Hepatocyte (in vitro differentiated cells): ENCODE results near the gene RFC2. TPM values are rescaled to one million over a fixed set of nuclear protein-coding genes. Genes with fewer than 3 reads are reported as not detected.
"Not testable (repeated sequence)": the region's sequence is repeated elsewhere in the genome, so short reads cannot be mapped to it uniquely, and the experiment has no call there.

ENCODE experiments used
- DNase-seq: peaks from one replicate; pipeline ENCODE4 v3.0.0-alpha.2; 2016; ENCODE audit warnings: low spot score
- H2AFZ ChIP-seq: fragments of 200-600 bp; sonication (generic); 2 replicates; pipeline ENCODE4 v1.6.0; 2016; ENCODE audit warnings: antibody characterized with exemption, mild to moderate bottlenecking
- H3K27ac ChIP-seq: fragments of 200-600 bp; sonication (generic); 2 replicates; pipeline ENCODE4 v1.5.1; 2016; ENCODE audit warnings: mild to moderate bottlenecking
- H3K27me3 ChIP-seq: fragments of 200-600 bp; sonication (generic); 2 replicates; pipeline ENCODE4 v1.6.1; 2016
- H3K36me3 ChIP-seq: fragments of 200-600 bp; sonication (generic); replicated peaks from 2 replicates; pipeline ENCODE4 v1.5.1; 2016; ENCODE audit warnings: low read depth; ENCODE audit not compliant: insufficient read depth
- H3K4me1 ChIP-seq: fragments of 200-600 bp; sonication (generic); 2 replicates; pipeline ENCODE4 v1.5.1; 2016; ENCODE audit warnings: mild to moderate bottlenecking, moderate library complexity; ENCODE audit not compliant: insufficient read depth
- H3K4me2 ChIP-seq: fragments of 200-600 bp; sonication (generic); 2 replicates; pipeline ENCODE4 v1.6.0; 2016
- H3K4me3 ChIP-seq: fragments of 200-600 bp; sonication (generic); 2 replicates; pipeline ENCODE4 v1.5.1; 2016; ENCODE audit warnings: mild to moderate bottlenecking
- H3K79me2 ChIP-seq: fragments of 200-600 bp; sonication (generic); 2 replicates; pipeline ENCODE4 v1.6.0; 2017; ENCODE audit warnings: mild to moderate bottlenecking
- H3K9me2 ChIP-seq: fragments of 200-600 bp; sonication (generic); replicated peaks from 2 replicates; pipeline ENCODE4 v1.6.0; 2017; ENCODE audit warnings: mild to moderate bottlenecking; ENCODE audit not compliant: insufficient read depth
- H3K9me3 ChIP-seq: fragments of 200-600 bp; sonication (generic); 2 replicates; pipeline ENCODE4 v1.5.1; 2016; ENCODE audit warnings: low read depth, mild to moderate bottlenecking
- H4K20me1 ChIP-seq: fragments of 200-600 bp; sonication (generic); 2 replicates; pipeline ENCODE4 v1.6.0; 2016; ENCODE audit warnings: mild to moderate bottlenecking; ENCODE audit not compliant: insufficient read depth, poor library complexity, severe bottlenecking
- CTCF ChIP-seq: fragments of 200-600 bp; sonication (generic); IDR thresholded peaks from 2 replicates; pipeline ENCODE4 v1.5.1; 2016; ENCODE audit warnings: antibody characterized with exemption, mild to moderate bottlenecking; ENCODE audit not compliant: poor library complexity
- EZH2 ChIP-seq: fragments of 200-600 bp; sonication (generic); IDR thresholded peaks from 2 replicates; pipeline ENCODE4 v1.6.1; 2016; ENCODE audit warnings: antibody characterized with exemption, mild to moderate bottlenecking, borderline replicate concordance
- EZH2phosphoT487 ChIP-seq: fragments of 200-600 bp; sonication (generic); IDR thresholded peaks from one replicate; pipeline ENCODE4 v1.6.1; 2018; ENCODE audit warnings: antibody characterized with exemption, mild to moderate bottlenecking, low read depth, moderate library complexity; ENCODE audit not compliant: unreplicated experiment, severe bottlenecking
- WGBS: methylation state at CpG from one replicate; pipeline ENCODE4 v1.1.6; 2016; ENCODE audit warnings: low lambda C conversion rate; ENCODE audit errors: missing lambda C conversion rate; 5-methylcytosine and 5-hydroxymethylcytosine counted together
- polyA plus RNA-seq: library from polyadenylated mRNA; unstranded; fragments of >200 nt; fragmentation: Nextera tagmentation; extraction: Ambion mirVana; gene quantifications from 2 replicates; pipeline ENCODE4 v1.2.1, GENCODE V29; 2016
- total RNA-seq: library from RNA; depleted of rRNA; stranded (reverse); fragments of >200 nt; gene quantifications from 2 replicates; pipeline ENCODE4 v1.2.3, GENCODE V29; 2014

RFC2 gene
- total and polyA plus RNA-seq, 2 experiments from 2014 or later = 16.8 to 25.4 TPM

GRCh38 chr7:74225400-74225799 lies 28.8 kb downstream of the RFC2 start:
- Histone ChIP-seq H2AFZ (no peak overlapping the region), H3K4me1 (no peaks in the 10 kb centered on the region), H3K9me2 (no peaks in the 10 kb centered on the region), H3K27ac (no peak overlapping the region), H3K4me2 (no peak overlapping the region), H3K79me2 (no peaks in the 10 kb centered on the region), H3K9me3 (no peaks in the 10 kb centered on the region), H3K4me3 (no peak overlapping the region), H3K27me3 (no peaks in the 10 kb centered on the region), H3K36me3 (no peaks in the 10 kb centered on the region), H4K20me1 (no peaks in the 10 kb centered on the region)
- WGBS = 97% methylated on average over 12 of the region's 12 CpGs
- TF ChIP-seq CTCF = no peak
- no peak for TF ChIP-seq EZH2phosphoT487
- no peak for TF ChIP-seq EZH2
- DNase-seq = no peak

- H2AFZ ChIP-seq, DNase-seq, H3K27ac ChIP-seq, H3K9me3 ChIP-seq, H3K36me3 ChIP-seq, H3K4me3 ChIP-seq, H3K4me2 ChIP-seq, H3K79me2 ChIP-seq, H4K20me1 ChIP-seq, H3K9me2 ChIP-seq, H3K4me1 ChIP-seq, H3K27me3 ChIP-seq: not testable (repeated sequence)
- WGBS = 98% methylated on average over 13 of the region's 13 CpGs
Observed at GRCh38 chr7:74224907-74225306, 29.3 kb downstream of the RFC2 start.

- TF ChIP-seq EZH2phosphoT487 (no peak), CTCF (no peak), EZH2 (no peak)
- DNase-seq = no peak
- Histone ChIP-seq H3K27me3 (no peaks in the 10 kb centered on the region), H4K20me1 (no peaks in the 10 kb centered on the region), H3K4me3 (no peak overlapping the region), H3K4me2 (no peak overlapping the region), H3K27ac (no peak overlapping the region), H3K36me3 (no peaks in the 10 kb centered on the region), H3K9me2 (no peaks in the 10 kb centered on the region), H3K9me3 (no peaks in the 10 kb centered on the region), H2AFZ (no peak overlapping the region), H3K4me1 (no peaks in the 10 kb centered on the region), H3K79me2 (no peaks in the 10 kb centered on the region)
- 94% methylated on average over 12 of the region's 12 CpGs for WGBS
Observed at GRCh38 chr7:74224511-74224832, 29.7 kb downstream of the RFC2 start.

- no peak overlapping the region for H2AFZ ChIP-seq
- no peak overlapping the region for H3K4me3 ChIP-seq
- no peaks in the 10 kb centered on the region for H3K36me3 ChIP-seq
- H4K20me1 ChIP-seq = no peaks in the 10 kb centered on the region
- no peaks in the 10 kb centered on the region for H3K27me3 ChIP-seq
- no peak overlapping the region for H3K27ac ChIP-seq
- H3K79me2 ChIP-seq = no peaks in the 10 kb centered on the region
- no peaks in the 10 kb centered on the region for H3K4me1 ChIP-seq
- TF ChIP-seq CTCF (no peak), EZH2phosphoT487 (no peak), EZH2 (no peak)
- no peak overlapping the region for H3K4me2 ChIP-seq
- no peaks in the 10 kb centered on the region for H3K9me2 ChIP-seq
- DNase-seq = no peak
- H3K9me3 ChIP-seq = no peaks in the 10 kb centered on the region
- 88% methylated on average over 17 of the region's 18 CpGs for WGBS
Observed at GRCh38 chr7:74223711-74224510, 30.3 kb downstream of the RFC2 start.
